ENCODE results near the gene MRPS6.

DNA sequence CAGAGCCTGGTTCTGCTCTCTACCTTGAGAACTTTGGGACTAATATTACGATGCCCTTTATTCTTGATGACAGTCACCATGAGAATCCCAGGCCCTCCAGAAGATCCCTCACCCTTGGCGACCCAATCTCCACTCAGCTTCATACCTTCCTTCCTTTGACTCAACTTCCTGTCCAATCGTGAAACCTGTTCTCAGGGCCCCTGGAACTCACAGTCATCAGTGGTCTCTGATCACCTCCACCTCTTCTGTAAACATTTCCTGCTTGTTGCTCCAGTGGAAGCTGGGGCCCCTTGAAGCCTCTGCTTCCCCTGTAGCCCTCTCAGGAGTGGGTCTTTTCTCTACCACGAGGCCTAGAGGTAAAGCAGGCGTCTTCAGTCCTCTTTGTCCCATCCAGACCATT lies 79.1 kb downstream of the MRPS6 start:
- TF ChIP-seq, protein P1, sequence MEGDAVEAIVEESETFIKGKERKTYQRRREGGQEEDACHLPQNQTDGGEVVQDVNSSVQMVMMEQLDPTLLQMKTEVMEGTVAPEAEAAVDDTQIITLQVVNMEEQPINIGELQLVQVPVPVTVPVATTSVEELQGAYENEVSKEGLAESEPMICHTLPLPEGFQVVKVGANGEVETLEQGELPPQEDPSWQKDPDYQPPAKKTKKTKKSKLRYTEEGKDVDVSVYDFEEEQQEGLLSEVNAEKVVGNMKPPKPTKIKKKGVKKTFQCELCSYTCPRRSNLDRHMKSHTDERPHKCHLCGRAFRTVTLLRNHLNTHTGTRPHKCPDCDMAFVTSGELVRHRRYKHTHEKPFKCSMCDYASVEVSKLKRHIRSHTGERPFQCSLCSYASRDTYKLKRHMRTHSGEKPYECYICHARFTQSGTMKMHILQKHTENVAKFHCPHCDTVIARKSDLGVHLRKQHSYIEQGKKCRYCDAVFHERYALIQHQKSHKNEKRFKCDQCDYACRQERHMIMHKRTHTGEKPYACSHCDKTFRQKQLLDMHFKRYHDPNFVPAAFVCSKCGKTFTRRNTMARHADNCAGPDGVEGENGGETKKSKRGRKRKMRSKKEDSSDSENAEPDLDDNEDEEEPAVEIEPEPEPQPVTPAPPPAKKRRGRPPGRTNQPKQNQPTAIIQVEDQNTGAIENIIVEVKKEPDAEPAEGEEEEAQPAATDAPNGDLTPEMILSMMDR (conservative IDR thresholded peaks at IDR 0.05 in 1 of 2, IDR thresholded peaks at IDR 0.05 in 1 of 2; ENCODE audit: extremely low read depth in 1 of 2, insufficient read depth in 1 of 2, low read depth in 1 of 2, low read length in 2 of 2) = no peak
- TF ChIP-seq EZH2 (IDR thresholded peaks at IDR 0.05; ENCODE audit: borderline replicate concordance, low read length) = no peak
